Liver (tissue), 9 donors: ENCODE measurements around the gene KNDC1. TPM values are rescaled to one million over a fixed set of nuclear protein-coding genes. Genes with fewer than 3 reads are reported as not detected.

Experiments
- DNase-seq: peaks from one replicate; pipeline ENCODE4 v3.0.0-alpha.2; 2017; ENCODE audit warnings: low spot score
- H3K27ac ChIP-seq, 2 donors: one replicate each; pipeline ENCODE4 v1.7.0; 2013; ENCODE audit warnings: inconsistent platforms in 2 of 2, low read length in 2 of 2, control low read depth in 1 of 2, low read depth in 1 of 2, mild to moderate bottlenecking in 1 of 2
- H3K27me3 ChIP-seq, 4 donors: one replicate each; pipeline versions ENCODE4 v1.6.1 to v1.7.0; 2013; ENCODE audit warnings: low read length in 3 of 4, inconsistent platforms in 1 of 4, mild to moderate bottlenecking in 1 of 4, moderate library complexity in 1 of 4; ENCODE audit not compliant: control insufficient read depth in 4 of 4, insufficient read depth in 4 of 4
- H3K36me3 ChIP-seq, 4 donors: one replicate each; pipeline versions ENCODE4 v1.6.1 to v1.7.0; 2013; ENCODE audit warnings: low read length in 3 of 4, mild to moderate bottlenecking in 3 of 4, low read depth in 1 of 4, moderate library complexity in 1 of 4; ENCODE audit not compliant: control insufficient read depth in 4 of 4, insufficient read depth in 3 of 4
- H3K4me1 ChIP-seq, 4 donors: one replicate each; pipeline versions ENCODE4 v1.6.1 to v1.7.0; 2013; ENCODE audit warnings: low read length in 3 of 4, mild to moderate bottlenecking in 3 of 4, moderate library complexity in 1 of 4; ENCODE audit not compliant: control insufficient read depth in 4 of 4, insufficient read depth in 4 of 4
- H3K4me3 ChIP-seq, 3 donors: one replicate each; pipeline versions ENCODE4 v1.6.1 to v1.7.0; 2013; ENCODE audit warnings: low read length in 3 of 3, control low read depth in 1 of 3, low read depth in 1 of 3, mild to moderate bottlenecking in 1 of 3
- H3K9ac ChIP-seq, 2 donors: one replicate each; pipeline ENCODE4 v1.7.0; 2013; ENCODE audit warnings: low read length in 2 of 2, mild to moderate bottlenecking in 2 of 2, moderate library complexity in 2 of 2, control low read depth in 1 of 2, low read depth in 1 of 2
- H3K9me3 ChIP-seq, 4 donors: one replicate each; pipeline versions ENCODE4 v1.6.1 to v1.7.0; 2013; ENCODE audit warnings: low read length in 3 of 4; ENCODE audit not compliant: control insufficient read depth in 4 of 4
- EGR1 ChIP-seq, 2 donors: IDR thresholded peaks; 2 replicates each; pipeline ENCODE4 v1.6.1; 2016 to 2018; ENCODE audit warnings: antibody characterized with exemption in 2 of 2, low read depth in 2 of 2
- FOXA1 ChIP-seq: IDR thresholded peaks from 2 replicates; pipeline ENCODE4 v1.6.1; 2016; ENCODE audit warnings: antibody characterized with exemption
- FOXA2 ChIP-seq: IDR thresholded peaks from 2 replicates; pipeline ENCODE4 v1.6.1; 2016; ENCODE audit warnings: antibody characterized with exemption
- GABPA ChIP-seq, 2 donors: IDR thresholded peaks in 1 of 2; conservative IDR thresholded peaks in 1 of 2; 2 replicates each; pipeline ENCODE4 v1.6.1; 2016; ENCODE audit warnings: antibody characterized with exemption in 2 of 2, mild to moderate bottlenecking in 1 of 2, moderate library complexity in 1 of 2
- HNF4A ChIP-seq, 2 donors: conservative IDR thresholded peaks; 2 replicates each; pipeline ENCODE4 v1.6.1; 2016; ENCODE audit warnings: antibody characterized with exemption in 2 of 2, mild to moderate bottlenecking in 2 of 2
- HNF4G ChIP-seq: IDR thresholded peaks from 2 replicates; pipeline ENCODE4 v1.6.1; 2016; ENCODE audit warnings: antibody characterized with exemption
- JUND ChIP-seq, 2 donors: IDR thresholded peaks; 2 replicates each; pipeline ENCODE4 v1.6.1; 2016; ENCODE audit warnings: antibody characterized with exemption in 2 of 2
- NR2F2 ChIP-seq: IDR thresholded peaks from 2 replicates; pipeline ENCODE4 v1.6.1; 2016; ENCODE audit warnings: antibody characterized with exemption
- RAD21 ChIP-seq, 2 donors: IDR thresholded peaks; 2 replicates each; pipeline ENCODE4 v1.6.1; 2016; ENCODE audit warnings: antibody characterized with exemption in 2 of 2, mild to moderate bottlenecking in 2 of 2
- RXRA ChIP-seq, 2 donors: IDR thresholded peaks; 2 replicates each; pipeline ENCODE4 v1.6.1; 2017 to 2018; ENCODE audit warnings: antibody characterized with exemption in 2 of 2, mild to moderate bottlenecking in 1 of 2
- TAF1 ChIP-seq: conservative IDR thresholded peaks from 2 replicates; pipeline ENCODE4 v1.6.1; 2016; ENCODE audit warnings: antibody characterized with exemption, mild to moderate bottlenecking
- YY1 ChIP-seq: IDR thresholded peaks from 2 replicates; pipeline ENCODE4 v1.6.1; 2016; ENCODE audit warnings: antibody characterized with exemption, mild to moderate bottlenecking
- WGBS: extraction: QIAGEN DNeasy Blood & Tissue Kit; methylation state at CpG from one replicate; pipeline ENCODE4 v1.1.7; 2013; 5-methylcytosine and 5-hydroxymethylcytosine counted together
- polyA plus RNA-seq, 2 donors: library from polyadenylated mRNA; stranded (reverse) in 1 of 2; unstranded in 1 of 2; fragments of 200-250 nt in 1 of 2; fragments of >200 nt in 1 of 2; fragmentation: Nextera tagmentation in 1 of 2; extraction: Ambion mirVana in 1 of 2; gene quantifications; one replicate each; pipeline versions ENCODE4 v1.2.1 to v1.2.3, GENCODE V29; 2013 to 2015
- total RNA-seq, 2 donors: library from RNA; depleted of rRNA; stranded (reverse); fragments of >200 nt; gene quantifications; one replicate each; pipeline ENCODE4 v1.2.3, GENCODE V29; 2014
- TF ChIP-seq, protein P1 (sequence below): IDR thresholded peaks from 2 replicates; pipeline ENCODE4 v1.6.1; 2016; ENCODE audit warnings: antibody characterized with exemption
- TF ChIP-seq, protein P2 (sequence below): IDR thresholded peaks from 2 replicates; pipeline ENCODE4 v1.6.1; 2016; ENCODE audit warnings: antibody characterized with exemption, mild to moderate bottlenecking
- TF ChIP-seq, protein P3 (sequence below): IDR thresholded peaks from 2 replicates; pipeline ENCODE4 v1.6.1; 2016; ENCODE audit warnings: antibody characterized with exemption
- TF ChIP-seq, protein P4 (sequence below): IDR thresholded peaks from 2 replicates; pipeline ENCODE4 v1.6.1; 2016; ENCODE audit warnings: antibody characterized with exemption
- TF ChIP-seq, protein P5 (sequence below): fragments of 150-350 bp; IDR thresholded peaks from 2 replicates; pipeline ENCODE4 v1.5.1; 2017; ENCODE audit warnings: improper control_type of control experiment, low read depth, low read length; ENCODE audit not compliant: missing input control
- donor health status: healthy.
- donor health status: healthy.
- donor health status: healthy.
- donor health status: healthy.
- donor health status: healthy.

The KNDC1 gene
- total and polyA plus RNA-seq, 4 donors: 0.53 to 12.9 (median 4.3) TPM

DNA sequence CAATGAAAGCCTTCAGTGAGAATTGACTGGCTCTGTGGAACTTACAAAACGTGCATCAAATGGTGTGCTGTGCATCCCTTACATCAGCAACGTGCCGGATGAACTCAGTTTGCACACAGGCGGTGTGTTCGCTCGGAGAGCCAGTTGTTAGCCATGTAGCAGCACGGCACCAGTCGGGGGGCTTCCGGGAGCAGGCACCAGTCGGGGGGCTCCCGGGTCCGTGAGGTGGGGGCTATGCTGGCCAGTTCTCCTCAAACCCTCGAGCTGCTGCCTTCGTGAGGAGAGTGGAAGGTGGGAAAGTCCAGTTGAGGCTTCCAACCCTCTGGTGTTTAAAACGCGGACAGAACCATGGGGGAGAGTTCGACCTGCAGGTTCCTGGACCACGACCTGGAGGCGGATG, 35.1 kb downstream of the KNDC1 start:
- no peak overlapping the region for H3K9ac ChIP-seq
- no peak for TF ChIP-seq GABPA (IDR thresholded peaks at IDR 0.05 in 1 of 2, conservative IDR thresholded peaks at IDR 0.05 in 1 of 2)
- TF ChIP-seq YY1: no peak
- no peak for TF ChIP-seq RAD21 (IDR thresholded peaks at IDR 0.05)
- no peak for TF ChIP-seq EGR1 (IDR thresholded peaks at IDR 0.05; ENCODE audit: low read depth in 2 of 2)
- no peak for TF ChIP-seq FOXA1
- TF ChIP-seq HNF4A (conservative IDR thresholded peaks at IDR 0.05): no peak
- no peak for TF ChIP-seq FOXA2
- TF ChIP-seq HNF4G: no peak
- TF ChIP-seq, protein P1, sequence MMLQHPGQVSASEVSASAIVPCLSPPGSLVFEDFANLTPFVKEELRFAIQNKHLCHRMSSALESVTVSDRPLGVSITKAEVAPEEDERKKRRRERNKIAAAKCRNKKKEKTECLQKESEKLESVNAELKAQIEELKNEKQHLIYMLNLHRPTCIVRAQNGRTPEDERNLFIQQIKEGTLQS: no peak
- TF ChIP-seq NR2F2: no peak
- TF ChIP-seq, protein P2, sequence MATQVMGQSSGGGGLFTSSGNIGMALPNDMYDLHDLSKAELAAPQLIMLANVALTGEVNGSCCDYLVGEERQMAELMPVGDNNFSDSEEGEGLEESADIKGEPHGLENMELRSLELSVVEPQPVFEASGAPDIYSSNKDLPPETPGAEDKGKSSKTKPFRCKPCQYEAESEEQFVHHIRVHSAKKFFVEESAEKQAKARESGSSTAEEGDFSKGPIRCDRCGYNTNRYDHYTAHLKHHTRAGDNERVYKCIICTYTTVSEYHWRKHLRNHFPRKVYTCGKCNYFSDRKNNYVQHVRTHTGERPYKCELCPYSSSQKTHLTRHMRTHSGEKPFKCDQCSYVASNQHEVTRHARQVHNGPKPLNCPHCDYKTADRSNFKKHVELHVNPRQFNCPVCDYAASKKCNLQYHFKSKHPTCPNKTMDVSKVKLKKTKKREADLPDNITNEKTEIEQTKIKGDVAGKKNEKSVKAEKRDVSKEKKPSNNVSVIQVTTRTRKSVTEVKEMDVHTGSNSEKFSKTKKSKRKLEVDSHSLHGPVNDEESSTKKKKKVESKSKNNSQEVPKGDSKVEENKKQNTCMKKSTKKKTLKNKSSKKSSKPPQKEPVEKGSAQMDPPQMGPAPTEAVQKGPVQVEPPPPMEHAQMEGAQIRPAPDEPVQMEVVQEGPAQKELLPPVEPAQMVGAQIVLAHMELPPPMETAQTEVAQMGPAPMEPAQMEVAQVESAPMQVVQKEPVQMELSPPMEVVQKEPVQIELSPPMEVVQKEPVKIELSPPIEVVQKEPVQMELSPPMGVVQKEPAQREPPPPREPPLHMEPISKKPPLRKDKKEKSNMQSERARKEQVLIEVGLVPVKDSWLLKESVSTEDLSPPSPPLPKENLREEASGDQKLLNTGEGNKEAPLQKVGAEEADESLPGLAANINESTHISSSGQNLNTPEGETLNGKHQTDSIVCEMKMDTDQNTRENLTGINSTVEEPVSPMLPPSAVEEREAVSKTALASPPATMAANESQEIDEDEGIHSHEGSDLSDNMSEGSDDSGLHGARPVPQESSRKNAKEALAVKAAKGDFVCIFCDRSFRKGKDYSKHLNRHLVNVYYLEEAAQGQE: no peak
- TF ChIP-seq, protein P3, sequence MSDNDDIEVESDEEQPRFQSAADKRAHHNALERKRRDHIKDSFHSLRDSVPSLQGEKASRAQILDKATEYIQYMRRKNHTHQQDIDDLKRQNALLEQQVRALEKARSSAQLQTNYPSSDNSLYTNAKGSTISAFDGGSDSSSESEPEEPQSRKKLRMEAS: no peak
- TF ChIP-seq, protein P4, sequence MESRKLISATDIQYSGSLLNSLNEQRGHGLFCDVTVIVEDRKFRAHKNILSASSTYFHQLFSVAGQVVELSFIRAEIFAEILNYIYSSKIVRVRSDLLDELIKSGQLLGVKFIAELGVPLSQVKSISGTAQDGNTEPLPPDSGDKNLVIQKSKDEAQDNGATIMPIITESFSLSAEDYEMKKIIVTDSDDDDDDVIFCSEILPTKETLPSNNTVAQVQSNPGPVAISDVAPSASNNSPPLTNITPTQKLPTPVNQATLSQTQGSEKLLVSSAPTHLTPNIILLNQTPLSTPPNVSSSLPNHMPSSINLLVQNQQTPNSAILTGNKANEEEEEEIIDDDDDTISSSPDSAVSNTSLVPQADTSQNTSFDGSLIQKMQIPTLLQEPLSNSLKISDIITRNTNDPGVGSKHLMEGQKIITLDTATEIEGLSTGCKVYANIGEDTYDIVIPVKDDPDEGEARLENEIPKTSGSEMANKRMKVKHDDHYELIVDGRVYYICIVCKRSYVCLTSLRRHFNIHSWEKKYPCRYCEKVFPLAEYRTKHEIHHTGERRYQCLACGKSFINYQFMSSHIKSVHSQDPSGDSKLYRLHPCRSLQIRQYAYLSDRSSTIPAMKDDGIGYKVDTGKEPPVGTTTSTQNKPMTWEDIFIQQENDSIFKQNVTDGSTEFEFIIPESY: no peak
- no peak for TF ChIP-seq RXRA (IDR thresholded peaks at IDR 0.05)
- no peak for TF ChIP-seq TAF1
- TF ChIP-seq, protein P5, sequence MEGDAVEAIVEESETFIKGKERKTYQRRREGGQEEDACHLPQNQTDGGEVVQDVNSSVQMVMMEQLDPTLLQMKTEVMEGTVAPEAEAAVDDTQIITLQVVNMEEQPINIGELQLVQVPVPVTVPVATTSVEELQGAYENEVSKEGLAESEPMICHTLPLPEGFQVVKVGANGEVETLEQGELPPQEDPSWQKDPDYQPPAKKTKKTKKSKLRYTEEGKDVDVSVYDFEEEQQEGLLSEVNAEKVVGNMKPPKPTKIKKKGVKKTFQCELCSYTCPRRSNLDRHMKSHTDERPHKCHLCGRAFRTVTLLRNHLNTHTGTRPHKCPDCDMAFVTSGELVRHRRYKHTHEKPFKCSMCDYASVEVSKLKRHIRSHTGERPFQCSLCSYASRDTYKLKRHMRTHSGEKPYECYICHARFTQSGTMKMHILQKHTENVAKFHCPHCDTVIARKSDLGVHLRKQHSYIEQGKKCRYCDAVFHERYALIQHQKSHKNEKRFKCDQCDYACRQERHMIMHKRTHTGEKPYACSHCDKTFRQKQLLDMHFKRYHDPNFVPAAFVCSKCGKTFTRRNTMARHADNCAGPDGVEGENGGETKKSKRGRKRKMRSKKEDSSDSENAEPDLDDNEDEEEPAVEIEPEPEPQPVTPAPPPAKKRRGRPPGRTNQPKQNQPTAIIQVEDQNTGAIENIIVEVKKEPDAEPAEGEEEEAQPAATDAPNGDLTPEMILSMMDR: no peak
- 87% methylated on average over 19 of the region's 19 CpGs for WGBS

DNA sequence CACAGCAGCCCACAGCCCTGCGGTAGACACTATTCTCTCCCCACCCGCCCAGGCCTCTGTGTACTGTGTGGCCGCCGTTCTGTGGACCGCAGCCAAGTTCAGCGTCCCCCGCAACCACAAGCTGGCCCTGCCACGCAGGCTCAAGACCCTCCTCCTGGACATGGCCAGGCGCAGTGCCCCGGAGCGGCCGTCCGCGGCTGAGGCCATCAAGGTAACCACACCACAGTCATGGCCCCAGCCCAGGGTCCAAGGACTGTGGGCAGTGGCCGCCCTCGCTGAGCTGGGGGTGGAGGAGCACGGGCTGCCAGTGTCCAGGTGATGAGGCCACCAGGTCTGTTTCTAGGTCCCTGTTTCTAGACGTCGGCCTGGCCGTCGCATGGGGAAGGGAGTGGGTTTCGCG, 35.6 kb downstream of the KNDC1 start:
- H3K27me3 ChIP-seq: no peaks in the 10 kb centered on the region
- H3K4me1 ChIP-seq: no peaks in the 10 kb centered on the region
- no peak overlapping the region for H3K4me3 ChIP-seq
- H3K9ac ChIP-seq: no peak overlapping the region
- no peak overlapping the region for H3K27ac ChIP-seq
- H3K36me3 ChIP-seq: peaks cover 0 to 6% (median 0%) of the 10 kb centered on the region in 4 donors
- H3K9me3 ChIP-seq: no peaks in the 10 kb centered on the region
- WGBS: 95% methylated on average over 23 of the region's 23 CpGs
- no peak for DNase-seq
- TF ChIP-seq, protein P1: no peak
- no peak for TF ChIP-seq NR2F2
- TF ChIP-seq GABPA (IDR thresholded peaks at IDR 0.05 in 1 of 2, conservative IDR thresholded peaks at IDR 0.05 in 1 of 2): no peak
- no peak for TF ChIP-seq RAD21 (IDR thresholded peaks at IDR 0.05)
- TF ChIP-seq JUND (IDR thresholded peaks at IDR 0.05): no peak
- TF ChIP-seq HNF4A (conservative IDR thresholded peaks at IDR 0.05): no peak
- TF ChIP-seq, protein P4: no peak
- TF ChIP-seq YY1: no peak
- no peak for TF ChIP-seq RXRA (IDR thresholded peaks at IDR 0.05)
- no peak for TF ChIP-seq FOXA2
- TF ChIP-seq, protein P2: no peak

More for the DNA sequence above, 35.1 kb downstream of the KNDC1 start:
- DNase-seq: no peak
- H3K27ac ChIP-seq: no peak overlapping the region
- H3K9me3 ChIP-seq: no peaks in the 10 kb centered on the region
- H3K4me1 ChIP-seq: no peaks in the 10 kb centered on the region
- H3K36me3 ChIP-seq: peaks cover 0 to 6% (median 0%) of the 10 kb centered on the region in 4 donors
- no peak overlapping the region for H3K4me3 ChIP-seq
- no peaks in the 10 kb centered on the region for H3K27me3 ChIP-seq
